ENCODE results near the gene CPM. TPM values are rescaled to one million over a fixed set of nuclear protein-coding genes. Genes with fewer than 3 reads are reported as not detected.
"Not testable (repeated sequence)": the region's sequence is repeated elsewhere in the genome, so short reads cannot be mapped to it uniquely, and the experiment has no call there.

CPM gene
- total RNA-seq, 4 donors from 2014 or later: 25.7 to 60.4 (median 43.2) TPM

GRCh38 chr12:68842123-68842522 is 90.8 kb downstream of the CPM start:
- DNase-seq: no peak
- Histone ChIP-seq H3K9me3 (no peaks in the 10 kb centered on the region), H3K4me1 (peaks cover 6 to 20% of the 10 kb centered on the region in 2 donors), H3K27me3 (no peaks in the 10 kb centered on the region), H3K36me3 (peaks cover 24 to 44% of the 10 kb centered on the region in 2 donors), H3K4me3 (replicated peaks in 1 of 3) (no peak overlapping the region), H3K27ac (no peak overlapping the region)
- TF ChIP-seq POLR2A (IDR thresholded peaks at IDR 0.05): no peak
- TF ChIP-seq, protein P1, sequence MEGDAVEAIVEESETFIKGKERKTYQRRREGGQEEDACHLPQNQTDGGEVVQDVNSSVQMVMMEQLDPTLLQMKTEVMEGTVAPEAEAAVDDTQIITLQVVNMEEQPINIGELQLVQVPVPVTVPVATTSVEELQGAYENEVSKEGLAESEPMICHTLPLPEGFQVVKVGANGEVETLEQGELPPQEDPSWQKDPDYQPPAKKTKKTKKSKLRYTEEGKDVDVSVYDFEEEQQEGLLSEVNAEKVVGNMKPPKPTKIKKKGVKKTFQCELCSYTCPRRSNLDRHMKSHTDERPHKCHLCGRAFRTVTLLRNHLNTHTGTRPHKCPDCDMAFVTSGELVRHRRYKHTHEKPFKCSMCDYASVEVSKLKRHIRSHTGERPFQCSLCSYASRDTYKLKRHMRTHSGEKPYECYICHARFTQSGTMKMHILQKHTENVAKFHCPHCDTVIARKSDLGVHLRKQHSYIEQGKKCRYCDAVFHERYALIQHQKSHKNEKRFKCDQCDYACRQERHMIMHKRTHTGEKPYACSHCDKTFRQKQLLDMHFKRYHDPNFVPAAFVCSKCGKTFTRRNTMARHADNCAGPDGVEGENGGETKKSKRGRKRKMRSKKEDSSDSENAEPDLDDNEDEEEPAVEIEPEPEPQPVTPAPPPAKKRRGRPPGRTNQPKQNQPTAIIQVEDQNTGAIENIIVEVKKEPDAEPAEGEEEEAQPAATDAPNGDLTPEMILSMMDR (IDR thresholded peaks at IDR 0.05): no peak
- 97 to 98% methylated on average over 3 of the region's 3 CpGs for WGBS, 2 donors
- intact Hi-C loops (cut with DNase I): no loop called here

DNA sequence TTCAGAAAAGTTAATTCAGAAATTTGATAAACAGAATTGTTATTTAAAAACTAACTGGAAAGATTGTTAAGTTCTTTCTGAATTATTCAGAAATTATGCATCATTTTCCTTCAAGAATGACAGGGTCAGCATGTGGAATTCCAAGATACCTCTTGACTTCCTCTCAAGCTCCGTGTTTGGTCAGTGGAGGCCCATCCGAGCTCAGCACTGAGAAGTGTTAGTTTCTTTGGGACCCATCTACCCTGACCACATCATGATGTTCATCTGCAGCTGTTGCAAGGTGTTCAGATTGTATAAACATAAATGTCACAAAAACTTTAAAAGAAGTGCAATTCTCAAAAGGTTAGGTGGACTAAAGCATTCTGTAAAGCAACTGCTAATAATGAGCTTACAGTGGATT is 91.3 kb downstream of the CPM start:
- Histone ChIP-seq H3K36me3 (peaks cover 26 to 47% of the 10 kb centered on the region in 2 donors), H3K4me1 (peaks cover 6 to 20% of the 10 kb centered on the region in 2 donors)
- intact Hi-C loops (cut with DNase I): no loop called here

DNA sequence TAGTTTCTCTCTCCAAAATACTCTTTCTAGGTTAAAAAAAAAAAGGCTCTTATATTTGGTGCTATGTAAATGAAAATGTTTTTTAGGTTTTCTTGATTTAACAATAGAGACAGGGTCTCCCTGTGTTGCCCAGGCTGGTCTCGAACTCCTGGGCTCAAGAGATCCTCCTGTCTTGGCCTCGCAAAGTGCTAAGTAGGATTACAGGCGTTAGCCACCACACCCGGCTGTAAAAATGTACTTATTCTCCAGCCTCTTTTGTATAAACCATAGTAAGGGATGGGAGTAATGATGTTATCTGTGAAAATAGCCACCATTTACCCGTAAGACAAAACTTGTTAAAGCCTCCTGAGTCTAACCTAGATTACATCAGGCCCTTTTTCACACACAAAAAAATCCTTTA is 91.8 kb downstream of the CPM start:
- H3K36me3 ChIP-seq: peaks cover 26 to 47% of the 10 kb centered on the region in 2 donors
- H3K9me3 ChIP-seq; DNase-seq; intact Hi-C loops (cut with DNase I); H3K27ac ChIP-seq; H3K27me3 ChIP-seq; H3K4me3 ChIP-seq (replicated peaks in 1 of 3): not testable (repeated sequence)
- H3K4me1 ChIP-seq: peaks cover 6 to 20% of the 10 kb centered on the region in 2 donors
- WGBS, 2 donors: 96 to 98% methylated on average over 5 of the region's 5 CpGs

More for the DNA sequence above, 91.3 kb downstream of the CPM start:
- TF ChIP-seq POLR2A (IDR thresholded peaks at IDR 0.05): no peak
- TF ChIP-seq, protein P1 (IDR thresholded peaks at IDR 0.05): no peak
- WGBS, 2 donors: 65 to 67% methylated on average over 2 of the region's 2 CpGs
- Histone ChIP-seq H3K4me3 (replicated peaks in 1 of 3) (no peak overlapping the region), H3K27ac (no peak overlapping the region), H3K9me3 (no peaks in the 10 kb centered on the region), H3K27me3 (no peaks in the 10 kb centered on the region)
- no peak for DNase-seq

GRCh38 chr12:68839183-68840147 is 93.5 kb downstream of the CPM start:
- intact Hi-C loops (cut with DNase I): no loop called here
- Histone ChIP-seq H3K36me3 (peaks cover 26 to 47% of the 10 kb centered on the region in 2 donors), H3K4me3 (replicated peaks in 1 of 3) (no peak overlapping the region), H3K27me3 (no peaks in the 10 kb centered on the region), H3K9me3 (no peaks in the 10 kb centered on the region), H3K27ac (no peak overlapping the region), H3K4me1 (peaks cover 0 to 16% of the 10 kb centered on the region in 2 donors)
- WGBS, 2 donors: 75 to 78% methylated on average over 2 of the region's 2 CpGs
- TF ChIP-seq POLR2A (IDR thresholded peaks at IDR 0.05): no peak
- TF ChIP-seq, protein P1 (IDR thresholded peaks at IDR 0.05): no peak
- no peak for DNase-seq

DNA sequence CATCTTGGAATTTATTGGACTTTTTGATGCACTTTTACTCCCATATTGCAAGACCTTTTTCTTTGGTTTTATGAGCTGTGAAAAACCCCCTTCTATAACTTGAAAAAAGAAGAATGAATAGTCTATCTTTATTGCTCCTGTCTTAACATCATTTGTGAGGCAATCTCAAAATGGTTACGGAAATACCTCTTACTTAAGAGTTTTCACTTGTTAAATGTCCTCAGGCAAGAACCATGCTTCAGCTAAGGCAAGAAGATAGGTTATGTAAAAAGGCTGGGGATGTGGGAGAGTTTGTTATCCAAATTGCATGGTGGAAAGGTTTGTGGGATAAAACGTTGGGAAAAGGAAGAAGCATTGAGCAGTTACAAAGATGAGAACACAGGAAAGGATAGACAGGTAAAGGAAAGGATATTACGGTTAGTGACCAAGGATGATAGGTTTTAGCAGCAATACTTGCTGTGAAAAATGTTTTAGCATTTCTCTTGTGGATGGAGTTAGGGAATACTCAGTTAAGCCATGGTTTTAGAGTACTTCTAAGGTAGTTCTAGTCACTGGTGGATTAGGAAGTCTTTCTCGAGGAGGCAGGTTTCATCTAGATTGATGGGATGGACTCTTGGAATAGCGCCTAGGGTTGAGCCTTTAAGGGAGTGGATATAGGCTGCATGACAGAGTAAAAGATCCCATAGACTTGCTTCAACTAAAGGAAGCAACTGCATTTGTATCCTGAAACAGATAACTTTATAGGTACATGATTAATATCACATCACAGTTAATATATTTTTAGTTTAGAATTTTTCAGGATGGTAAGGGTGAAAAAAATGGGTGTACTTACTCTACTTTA is 94.7 kb downstream of the CPM start:
- intact Hi-C loops (cut with DNase I): no loop called here
- no peak for DNase-seq
- Histone ChIP-seq H3K9me3 (no peaks in the 10 kb centered on the region), H3K36me3 (peaks cover 26 to 47% of the 10 kb centered on the region in 2 donors), H3K4me3 (replicated peaks in 1 of 3) (no peak overlapping the region), H3K27ac (no peak overlapping the region), H3K27me3 (no peaks in the 10 kb centered on the region), H3K4me1 (peaks cover 0 to 5% of the 10 kb centered on the region in 2 donors)
- TF ChIP-seq, protein P1 (IDR thresholded peaks at IDR 0.05): no peak
- TF ChIP-seq POLR2A (IDR thresholded peaks at IDR 0.05): no peak
- 91% methylated on average over 5 of the region's 5 CpGs for WGBS, 2 donors
